Stimulated activated memory B cell treated with anti-CD40 and anti-IgM and Interleukin-4, amounts not matched to agents 10 μg/mL and 1 μg/mL and 100 μg/mL, for 72 hours (primary cell): ENCODE results near the gene RASA1.

ENCODE experiments used
- ATAC-seq: fragments of 150-1000 bp; cut with Tn5 transposase; 2 replicates; pipeline ENCODE4 v1.10.0; 2021
- H3K27ac Mint-ChIP-seq: one replicate; pipeline ENCODE4 v1.8.0; 2022; ENCODE audit warnings: mild to moderate bottlenecking, mixed read lengths
- H3K27me3 Mint-ChIP-seq: one replicate; pipeline ENCODE4 v1.8.0; 2022; ENCODE audit warnings: mixed read lengths
- H3K36me3 Mint-ChIP-seq: one replicate; pipeline ENCODE4 v1.8.0; 2022; ENCODE audit warnings: mixed read lengths
- H3K4me1 Mint-ChIP-seq: one replicate; pipeline ENCODE4 v1.8.0; 2022; ENCODE audit warnings: mixed read lengths
- H3K4me3 Mint-ChIP-seq: one replicate; pipeline ENCODE4 v1.8.0; 2022; ENCODE audit warnings: mild to moderate bottlenecking, moderate library complexity, mixed read lengths
- H3K9me3 Mint-ChIP-seq: one replicate; pipeline ENCODE4 v1.8.0; 2022; ENCODE audit warnings: mixed read lengths

RASA1 gene

GRCh38 chr5:87267574-87268125 lies at the start of gene RASA1:
TSS of gene RASA1 (plus strand) at chr5:87267883. CDS start at chr5:87268452, 569 bp downstream.
- peaks cover 33% of the 10 kb centered on the region for H3K4me1 Mint-ChIP-seq
- H3K27me3 Mint-ChIP-seq, result no peaks in the 10 kb centered on the region
- peak within 1 kb of the TSS; percentile 99 for H3K4me3 Mint-ChIP-seq
- no peaks in the 10 kb centered on the region for H3K36me3 Mint-ChIP-seq
- ATAC-seq, result peak; percentile 85
- peak within 1 kb of the TSS; percentile 92 for H3K27ac Mint-ChIP-seq
- H3K9me3 Mint-ChIP-seq, result no peaks in the 10 kb centered on the region

GRCh38 chr5:87229780-87230179 lies 37.9 kb upstream of the RASA1 start:
- no peaks in the 10 kb centered on the region for H3K36me3 Mint-ChIP-seq
- H3K4me3 Mint-ChIP-seq, result no peak overlapping the region
- no peak overlapping the region for H3K27ac Mint-ChIP-seq
- H3K4me1 Mint-ChIP-seq, result no peaks in the 10 kb centered on the region
- no peak for ATAC-seq
- H3K27me3 Mint-ChIP-seq, result no peaks in the 10 kb centered on the region
- H3K9me3 Mint-ChIP-seq, result no peaks in the 10 kb centered on the region

- peak; percentile 65 for ATAC-seq
- no peaks in the 10 kb centered on the region for H3K4me1 Mint-ChIP-seq
- H3K36me3 Mint-ChIP-seq, result no peaks in the 10 kb centered on the region
- no peaks in the 10 kb centered on the region for H3K27me3 Mint-ChIP-seq
- no peaks in the 10 kb centered on the region for H3K9me3 Mint-ChIP-seq
- no peak overlapping the region for H3K4me3 Mint-ChIP-seq
- H3K27ac Mint-ChIP-seq, result no peak overlapping the region
These were observed 36.5 kb upstream of the RASA1 start for GRCh38 chr5:87231037-87231808.

GRCh38 chr5:87233143-87233542 lies 34.5 kb upstream of the RASA1 start:
- Mint-ChIP-seq H3K27me3 (no peaks in the 10 kb centered on the region), H3K4me3 (no peak overlapping the region), H3K27ac (peak overlapping the region; percentile 23), H3K9me3 (no peaks in the 10 kb centered on the region), H3K4me1 (no peaks in the 10 kb centered on the region), H3K36me3 (no peaks in the 10 kb centered on the region)
- ATAC-seq, result no peak

- ATAC-seq, result no peak
- no peaks in the 10 kb centered on the region for H3K9me3 Mint-ChIP-seq
- no peaks in the 10 kb centered on the region for H3K4me1 Mint-ChIP-seq
- no peaks in the 10 kb centered on the region for H3K27me3 Mint-ChIP-seq
- H3K4me3 Mint-ChIP-seq, result no peak overlapping the region
- no peaks in the 10 kb centered on the region for H3K36me3 Mint-ChIP-seq
- H3K27ac Mint-ChIP-seq, result no peak overlapping the region
These were observed 26.1 kb upstream of the RASA1 start for GRCh38 chr5:87241555-87241954.

GRCh38 chr5:87242242-87242641 lies 25.4 kb upstream of the RASA1 start:
- no peaks in the 10 kb centered on the region for H3K9me3 Mint-ChIP-seq
- no peaks in the 10 kb centered on the region for H3K36me3 Mint-ChIP-seq
- no peak overlapping the region for H3K4me3 Mint-ChIP-seq
- no peaks in the 10 kb centered on the region for H3K27me3 Mint-ChIP-seq
- no peak for ATAC-seq
- no peak overlapping the region for H3K27ac Mint-ChIP-seq
- no peaks in the 10 kb centered on the region for H3K4me1 Mint-ChIP-seq

- ATAC-seq, result no peak
- no peaks in the 10 kb centered on the region for H3K36me3 Mint-ChIP-seq
- H3K4me3 Mint-ChIP-seq, result no peak overlapping the region
- no peaks in the 10 kb centered on the region for H3K4me1 Mint-ChIP-seq
- H3K9me3 Mint-ChIP-seq, result no peaks in the 10 kb centered on the region
- no peak overlapping the region for H3K27ac Mint-ChIP-seq
- no peaks in the 10 kb centered on the region for H3K27me3 Mint-ChIP-seq
These were observed 24.4 kb upstream of the RASA1 start for GRCh38 chr5:87243161-87243844.

- no peaks in the 10 kb centered on the region for H3K27me3 Mint-ChIP-seq
- no peaks in the 10 kb centered on the region for H3K9me3 Mint-ChIP-seq
- no peak for ATAC-seq
- H3K36me3 Mint-ChIP-seq, result no peaks in the 10 kb centered on the region
- H3K4me3 Mint-ChIP-seq, result no peak overlapping the region
- no peaks in the 10 kb centered on the region for H3K4me1 Mint-ChIP-seq
- no peak overlapping the region for H3K27ac Mint-ChIP-seq
These were observed 22.2 kb upstream of the RASA1 start for GRCh38 chr5:87245451-87245850.

- Mint-ChIP-seq H3K27me3 (no peaks in the 10 kb centered on the region), H3K27ac (no peak overlapping the region), H3K4me1 (no peaks in the 10 kb centered on the region), H3K36me3 (no peaks in the 10 kb centered on the region), H3K9me3 (no peaks in the 10 kb centered on the region), H3K4me3 (no peak overlapping the region)
- no peak for ATAC-seq
These were observed 21.6 kb upstream of the RASA1 start for GRCh38 chr5:87246061-87246460.

GRCh38 chr5:87252283-87252605 lies 15.4 kb upstream of the RASA1 start:
- H3K27me3 Mint-ChIP-seq, result no peaks in the 10 kb centered on the region
- H3K27ac Mint-ChIP-seq, result no peak overlapping the region
- ATAC-seq, result no peak

GRCh38 chr5:87254035-87254434 lies 13.6 kb upstream of the RASA1 start:
- Mint-ChIP-seq H3K36me3 (no peaks in the 10 kb centered on the region), H3K4me3 (no peak overlapping the region), H3K4me1 (no peaks in the 10 kb centered on the region), H3K9me3 (no peaks in the 10 kb centered on the region), H3K27ac (no peak overlapping the region), H3K27me3 (no peaks in the 10 kb centered on the region)
- no peak for ATAC-seq

More at GRCh38 chr5:87252283-87252605, 15.4 kb upstream of the RASA1 start:
- Mint-ChIP-seq H3K4me3 (no peak overlapping the region), H3K4me1 (no peaks in the 10 kb centered on the region), H3K9me3 (no peaks in the 10 kb centered on the region), H3K36me3 (no peaks in the 10 kb centered on the region)

- Mint-ChIP-seq H3K36me3 (no peaks in the 10 kb centered on the region), H3K27ac (no peak overlapping the region), H3K27me3 (no peaks in the 10 kb centered on the region), H3K9me3 (no peaks in the 10 kb centered on the region), H3K4me3 (no peak overlapping the region), H3K4me1 (no peaks in the 10 kb centered on the region)
- no peak for ATAC-seq
These were observed 9.2 kb upstream of the RASA1 start for GRCh38 chr5:87258507-87258906.

GRCh38 chr5:87260604-87261192 lies 7.0 kb upstream of the RASA1 start:
- no peak for ATAC-seq
- no peak overlapping the region for H3K4me3 Mint-ChIP-seq
- H3K27me3 Mint-ChIP-seq, result no peaks in the 10 kb centered on the region
- H3K9me3 Mint-ChIP-seq, result no peaks in the 10 kb centered on the region
- H3K4me1 Mint-ChIP-seq, result no peaks in the 10 kb centered on the region
- no peak overlapping the region for H3K27ac Mint-ChIP-seq
- no peaks in the 10 kb centered on the region for H3K36me3 Mint-ChIP-seq

GRCh38 chr5:87263498-87263897 lies 4.2 kb upstream of the RASA1 start:
- no peak overlapping the region for H3K4me3 Mint-ChIP-seq
- H3K36me3 Mint-ChIP-seq, result no peaks in the 10 kb centered on the region
- no peaks in the 10 kb centered on the region for H3K27me3 Mint-ChIP-seq
- H3K9me3 Mint-ChIP-seq, result no peaks in the 10 kb centered on the region
- H3K27ac Mint-ChIP-seq, result no peak overlapping the region
- H3K4me1 Mint-ChIP-seq, result peaks cover 12% of the 10 kb centered on the region
- ATAC-seq, result no peak

GRCh38 chr5:87266914-87267573 lies 639 bp upstream of the RASA1 start:
- H3K4me3 Mint-ChIP-seq, result peak overlapping the region; percentile 99
- no peaks in the 10 kb centered on the region for H3K27me3 Mint-ChIP-seq
- H3K4me1 Mint-ChIP-seq, result peaks cover 33% of the 10 kb centered on the region
- H3K36me3 Mint-ChIP-seq, result no peaks in the 10 kb centered on the region
- peak overlapping the region; percentile 92 for H3K27ac Mint-ChIP-seq
- ATAC-seq, result peak; percentile 2
- H3K9me3 Mint-ChIP-seq, result no peaks in the 10 kb centered on the region
